Activated naive CD4-positive, alpha-beta T cell treated with anti-CD3 and anti-CD28 coated beads, Interleukin-2, amount 50 U/mL, for 16 hours (primary cell): ENCODE measurements around the gene POLR2E.
"Not testable (repeated sequence)": the region's sequence is repeated elsewhere in the genome, so short reads cannot be mapped to it uniquely, and the experiment has no call there.

Experiments used
- DNase-seq: peaks from one replicate; pipeline ENCODE4 v3.0.0-alpha.2; 2020

Gene POLR2E

DNA sequence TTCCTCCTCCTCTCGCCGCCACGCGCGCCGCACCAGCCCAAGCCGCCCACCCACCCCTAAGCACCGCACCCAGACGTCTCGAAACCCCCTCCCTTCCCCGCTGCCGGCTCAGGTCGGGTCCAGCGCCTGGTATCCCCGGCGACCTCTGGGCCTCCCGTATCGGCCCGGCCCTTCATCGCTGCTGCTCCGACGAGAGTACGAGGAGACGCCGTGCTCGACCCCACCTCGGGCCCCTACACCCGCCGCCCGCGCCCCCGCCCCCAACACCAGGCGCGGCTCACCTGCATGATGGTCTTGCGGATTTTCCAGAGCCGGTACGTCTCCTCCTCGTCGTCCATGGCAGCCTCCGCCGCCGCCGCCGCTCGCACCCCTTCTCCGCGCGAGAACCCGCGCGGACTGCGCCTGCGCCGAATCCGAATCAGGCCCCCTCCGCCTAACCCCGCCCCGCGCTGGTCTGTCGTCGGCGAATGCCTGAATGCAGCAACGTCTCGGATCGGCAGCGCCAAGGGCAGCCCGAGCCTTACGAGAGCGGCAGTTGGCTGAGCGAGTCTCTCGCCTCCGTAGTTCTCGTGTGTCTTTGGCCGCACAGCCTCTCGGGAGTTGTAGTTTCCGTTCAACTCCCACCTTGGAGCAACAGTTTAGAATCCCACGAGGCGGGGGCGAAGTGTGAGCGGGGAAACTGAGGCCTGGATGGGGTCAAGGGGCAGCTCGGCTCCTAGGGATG lies at the start of gene POLR2E:
Gene POLR2E (minus strand): TSS at position 398 of the 724 bp plus-strand sequence. CDS start 60 bp downstream, at position 338.
- DNase-seq: peak; percentile 95

DNA sequence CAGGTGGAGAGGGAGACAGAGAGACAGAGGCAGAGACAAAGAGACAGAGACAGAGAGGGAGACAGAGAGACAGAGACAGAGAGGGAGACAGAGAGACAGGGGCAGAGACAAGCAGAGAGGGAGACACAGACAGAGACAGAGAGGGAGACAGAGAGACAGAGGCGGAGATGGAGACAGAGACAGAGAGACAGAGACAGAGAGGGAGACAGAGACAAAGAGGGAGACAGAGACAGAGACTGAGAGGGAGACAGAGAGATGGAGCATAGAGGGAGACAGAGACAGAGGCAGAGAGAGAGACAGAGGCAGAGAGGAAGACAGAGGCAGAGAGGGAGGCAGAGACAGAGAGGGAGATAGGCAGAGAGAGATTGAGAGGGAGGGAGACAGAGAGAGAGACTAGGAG lies 49.6 kb upstream of the POLR2E start:
- no peak for DNase-seq

GRCh38 chr19:1143828-1144399 lies 48.7 kb upstream of the POLR2E start:
- no peak for DNase-seq

DNA sequence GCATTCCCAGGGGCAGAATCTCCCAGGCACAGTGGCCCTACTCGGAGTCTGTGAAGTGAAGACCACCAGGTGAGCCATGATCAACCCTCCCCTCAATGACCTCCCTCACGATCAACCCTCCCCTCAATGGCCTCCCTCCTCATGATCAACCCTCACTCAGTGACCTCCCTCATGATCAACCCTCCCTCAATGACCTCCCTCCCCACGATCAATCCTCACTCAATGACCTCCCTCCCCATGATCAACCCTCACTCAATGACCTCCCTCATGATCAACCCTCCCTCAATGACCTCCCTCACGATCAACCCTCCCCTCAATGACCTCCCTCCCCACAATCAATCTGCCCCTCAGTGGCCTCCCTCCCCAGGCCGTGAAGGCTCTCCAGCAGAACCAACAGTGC lies 46.8 kb upstream of the POLR2E start:
- no peak for DNase-seq

GRCh38 chr19:1140272-1141027 lies 45.3 kb upstream of the POLR2E start:
- no peak for DNase-seq

GRCh38 chr19:1139126-1139525 lies 44.0 kb upstream of the POLR2E start:
- no peak for DNase-seq

DNA sequence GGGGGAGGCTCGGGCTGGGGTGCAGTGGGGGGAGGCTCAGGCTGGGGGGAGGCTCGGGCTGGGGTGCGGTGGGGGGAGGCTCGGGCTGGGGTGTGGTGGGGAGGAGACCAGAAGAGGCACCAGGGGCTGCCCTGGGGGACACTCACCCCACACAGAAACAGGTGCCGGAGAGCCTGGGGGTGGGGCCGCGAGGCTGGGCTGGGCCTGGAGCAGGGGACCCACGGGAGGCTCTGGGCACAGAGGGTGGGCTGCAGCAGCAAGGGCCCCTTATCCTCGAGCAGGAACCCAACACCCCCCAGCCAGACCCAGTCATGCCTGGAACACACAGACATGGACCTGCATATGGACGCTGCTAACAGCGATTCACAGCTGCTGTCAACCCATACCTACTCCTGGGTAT lies 42.9 kb upstream of the POLR2E start:
- no peak for DNase-seq

DNA sequence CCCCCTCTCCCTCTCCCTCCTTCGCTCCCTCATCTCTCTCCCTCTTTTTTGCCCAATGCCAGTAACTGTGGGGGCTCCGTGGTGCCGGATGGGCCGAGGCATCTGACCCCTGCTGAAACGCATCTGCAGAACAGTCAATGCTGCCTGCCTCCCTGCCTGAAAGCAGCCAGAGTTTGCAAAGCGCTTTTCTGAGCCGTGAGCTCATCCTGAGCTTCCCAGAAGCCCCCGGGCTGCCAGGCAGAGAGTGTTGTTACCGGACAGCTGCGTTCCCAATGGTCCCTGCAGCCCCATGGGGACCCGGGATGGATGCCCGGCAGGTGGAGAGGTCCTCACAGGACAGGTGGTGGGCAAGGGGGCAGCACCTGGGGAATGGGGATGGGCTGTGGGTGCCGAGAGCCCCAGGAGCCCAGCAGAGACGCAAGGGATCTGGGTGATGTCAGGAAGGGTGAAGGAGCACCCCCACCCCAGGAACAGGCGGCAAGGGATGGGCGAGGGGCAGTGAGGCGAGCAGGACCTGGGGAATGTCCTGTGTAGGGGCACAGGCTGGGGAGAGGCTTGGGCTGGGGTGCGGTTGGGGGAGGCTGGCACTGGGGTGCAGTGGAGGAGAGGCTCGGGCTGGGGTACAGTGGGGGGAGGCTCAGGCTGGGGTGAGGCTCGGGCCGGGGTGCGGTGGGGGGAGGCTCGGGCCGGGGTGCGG lies 41.6 kb upstream of the POLR2E start:
- DNase-seq: no peak

DNA sequence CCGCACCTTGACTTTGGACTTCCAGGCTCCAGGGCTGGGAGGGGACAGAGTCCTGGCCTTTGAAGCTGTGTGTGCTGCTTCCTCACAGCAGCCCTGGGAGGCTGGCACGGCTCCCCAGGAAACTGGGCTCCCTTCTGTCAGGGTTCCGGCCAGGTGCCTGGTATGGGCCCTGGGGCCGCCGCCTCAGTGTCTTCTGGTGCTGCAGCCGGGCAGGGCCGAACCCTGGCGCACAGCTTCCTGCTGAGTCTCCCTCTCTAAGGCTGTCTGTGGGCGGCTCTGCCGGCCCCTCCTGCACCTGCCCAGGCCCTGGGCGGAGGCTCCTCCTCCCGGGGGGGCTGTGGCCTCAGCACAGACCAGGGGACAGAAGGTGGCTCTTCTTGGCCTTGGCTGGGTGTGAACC lies 41.0 kb upstream of the POLR2E start:
- DNase-seq: no peak

- no peak for DNase-seq
Observed at GRCh38 chr19:1135454-1135853, 40.3 kb upstream of the POLR2E start.

DNA sequence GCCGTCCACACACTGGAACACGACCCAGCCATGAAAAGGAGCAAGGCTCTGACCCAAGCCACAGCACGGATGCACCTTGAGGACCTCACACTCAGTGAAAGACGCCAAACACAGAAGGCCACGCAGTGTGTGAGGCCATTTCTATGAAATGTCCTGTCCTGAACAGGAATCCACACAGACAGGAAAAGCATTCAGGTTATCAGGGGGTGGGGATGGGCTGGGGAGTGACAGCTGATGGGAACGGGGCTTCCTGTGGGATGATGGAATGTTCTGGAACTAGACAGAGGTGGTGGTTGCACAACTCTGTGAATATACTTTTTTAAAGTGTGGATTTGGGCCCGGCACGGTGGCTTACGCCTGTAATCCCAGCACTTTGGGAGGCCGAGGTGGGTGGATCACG lies 39.3 kb upstream of the POLR2E start:
- no peak for DNase-seq

DNA sequence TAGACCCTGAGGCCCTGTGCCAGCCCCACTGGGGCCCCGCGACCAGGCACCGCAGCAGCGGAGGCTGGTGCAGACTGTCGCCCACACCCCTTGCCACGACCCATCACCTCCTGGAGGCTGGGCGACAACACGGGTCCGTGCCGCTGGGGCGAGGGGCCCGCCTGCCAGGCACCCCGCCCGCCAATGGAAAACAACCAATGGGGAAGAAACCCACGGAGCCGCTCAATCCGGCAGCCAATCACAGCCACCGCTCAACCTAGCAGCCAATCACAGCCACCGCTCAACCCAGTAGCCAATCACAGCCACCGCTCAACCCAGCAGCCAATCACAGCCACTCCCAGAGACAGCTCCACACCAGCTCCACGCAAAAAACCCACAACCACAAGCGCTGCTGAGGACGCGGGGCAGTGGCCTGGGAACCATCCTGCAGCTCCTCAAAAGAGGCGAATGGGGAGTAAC lies 38.3 kb upstream of the POLR2E start:
- peak; percentile 72 for DNase-seq

GRCh38 chr19:1132552-1133383 lies 37.6 kb upstream of the POLR2E start:
- DNase-seq: no peak

DNA sequence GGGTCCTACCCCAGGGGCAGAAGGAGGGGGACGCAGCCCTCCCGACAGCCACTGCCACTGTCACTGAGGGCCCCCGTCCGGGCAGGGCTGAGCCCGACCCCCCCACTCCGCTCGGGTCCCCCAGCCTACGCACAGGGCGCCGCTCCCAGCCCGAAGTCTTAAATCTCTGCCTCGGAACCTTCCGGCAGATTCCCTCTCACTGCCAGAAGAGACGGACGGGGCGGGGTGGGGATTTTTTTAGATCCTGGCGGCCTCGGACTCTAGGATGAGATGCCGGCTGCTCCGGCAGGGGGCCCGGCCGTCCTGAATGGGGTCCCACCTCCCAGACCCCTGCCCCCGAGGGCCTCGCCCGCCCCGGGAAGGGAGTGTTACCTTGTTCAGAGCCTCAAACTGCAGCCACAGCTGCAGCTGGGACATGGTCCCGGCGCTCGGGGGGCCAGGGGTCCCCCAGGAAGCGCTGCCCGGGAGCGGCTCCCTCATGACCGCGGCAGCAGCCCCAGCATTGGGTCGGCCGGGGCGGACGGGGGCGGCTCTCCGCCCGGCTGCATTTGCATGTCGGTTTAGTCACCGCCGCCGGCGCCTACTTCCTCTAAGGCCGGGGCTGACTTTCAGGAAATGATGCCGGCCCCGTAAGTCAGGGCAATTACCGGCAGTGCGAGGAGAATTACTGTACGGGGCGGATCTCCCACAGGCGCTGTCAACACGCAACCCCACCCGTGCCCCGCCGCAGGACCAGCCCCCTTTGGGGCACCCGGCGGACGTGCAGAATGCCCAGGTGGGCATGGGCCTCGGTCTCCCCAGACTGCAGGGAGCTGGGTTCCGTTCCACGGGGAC lies 36.8 kb upstream of the POLR2E start:
- peak; percentile 87 for DNase-seq

- peak; percentile 73 for DNase-seq
Observed at GRCh38 chr19:1130771-1131717, 35.9 kb upstream of the POLR2E start.

- DNase-seq: no peak
Observed at GRCh38 chr19:1129535-1129934, 34.4 kb upstream of the POLR2E start.

GRCh38 chr19:1129084-1129483 lies 33.9 kb upstream of the POLR2E start:
- not testable (repeated sequence) for DNase-seq

DNA sequence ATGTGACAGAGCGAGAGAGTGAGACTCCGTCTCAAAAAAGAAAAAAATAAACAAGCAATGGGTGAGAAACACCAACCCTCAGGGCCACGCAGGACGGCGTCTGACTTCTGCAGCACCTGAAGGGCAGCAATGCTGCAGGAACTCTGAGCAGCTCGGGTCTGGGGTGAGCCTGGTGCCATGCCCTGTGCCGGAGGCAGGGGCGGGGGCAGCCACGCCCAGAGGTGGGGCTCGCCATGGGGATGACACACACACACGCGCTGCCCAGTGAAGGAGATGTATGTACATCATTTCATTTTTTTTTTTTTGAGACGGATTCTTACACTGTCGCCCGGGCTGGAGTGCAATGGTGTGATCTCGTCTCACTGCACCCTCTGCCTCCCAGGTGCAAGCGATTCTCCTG lies 32.9 kb upstream of the POLR2E start:
- no peak for DNase-seq

DNA sequence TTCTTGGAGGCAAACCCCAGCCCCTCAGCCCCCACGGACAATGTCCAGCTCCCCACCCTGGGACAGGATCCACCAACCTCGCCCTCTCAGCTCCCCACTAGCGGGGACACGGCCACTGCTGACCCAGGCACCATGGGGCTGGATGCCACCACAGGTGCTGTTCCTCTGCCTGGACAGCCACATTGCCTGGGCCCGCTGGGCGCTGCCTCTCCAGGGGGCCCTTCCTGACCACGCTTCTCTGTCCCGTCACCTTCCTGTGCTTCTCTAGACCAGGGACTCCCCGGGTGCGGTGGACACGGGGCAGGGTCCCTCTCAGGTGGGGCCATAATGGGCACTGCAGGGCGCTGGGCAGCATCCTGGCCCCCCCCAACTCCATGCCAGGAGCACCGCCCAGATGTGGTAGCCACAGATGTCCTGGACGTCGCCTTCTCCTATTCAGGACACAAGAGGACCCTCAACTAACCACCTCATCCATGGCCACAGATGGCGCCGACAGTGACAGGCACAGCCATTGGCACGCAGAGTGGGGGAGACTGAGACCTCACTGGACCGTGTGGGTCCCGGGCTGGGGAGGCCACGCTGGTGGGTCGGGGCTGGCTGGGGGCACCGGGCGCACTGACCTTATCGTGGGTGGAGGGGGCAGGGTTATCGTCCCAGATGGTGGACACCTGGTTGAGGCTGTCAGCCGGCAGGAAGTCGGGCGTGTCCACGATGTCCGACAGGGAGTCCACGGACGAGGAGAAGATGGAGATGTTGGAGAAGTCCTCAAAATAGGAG lies 32.0 kb upstream of the POLR2E start:
- no peak for DNase-seq
